HCT116 (cell line): ENCODE measurements around the gene KANK4. TPM values are rescaled to one million over a fixed set of nuclear protein-coding genes. Genes with fewer than 3 reads are reported as not detected.

Source experiments
- ATAC-seq: fragments of 200-7000 bp; cut with Tn5 transposase; 2 replicates; pipeline ENCODE4 v1.9.1; 2020; ENCODE audit warnings: mild to moderate bottlenecking, moderate library complexity
- BruUV-seq: library from RNA; stranded (reverse); fragments of 400-500 nt; replicated peaks from 2 replicates; lab custom pipeline; 2021; lab: Mats Ljungman, UMichigan
- CTCF ChIA-PET: fragments of 300-600 bp; sonication (Branson Sonifier 250); formaldehyde crosslinking; loops from one replicate; lab custom pipeline; 2021; ENCODE audit warnings: antibody characterized with exemption; lab: Charles Lee
- POLR2A ChIA-PET: fragments of 300-600, 350-600 bp; sonication (Branson Sonifier 250); formaldehyde crosslinking; loops from one replicate; lab custom pipeline; 2021; ENCODE audit warnings: antibody characterized with exemption; lab: Charles Lee
- RAD21 ChIA-PET, 2 experiments: fragments of 300-600 bp; sonication (Branson Sonifier 250); formaldehyde crosslinking; loops; one replicate each; lab custom pipeline; 2023; ENCODE audit warnings: low total read pairs in 2 of 2; ENCODE audit not compliant: uncharacterized antibody in 2 of 2, unreplicated experiment in 2 of 2, low non-redundant PET in 1 of 2; lab: Charles Lee
- DNase-seq: peaks from one replicate; pipeline ENCODE4 v3.0.0-alpha.2; 2010; ENCODE audit warnings: low read depth, low spot score
- H2AFZ ChIP-seq: fragments of 200-600 bp; shearing (Covaris generic), sonication (generic); 2 replicates; pipeline ENCODE4 v1.6.1; 2017; ENCODE audit warnings: low read depth, mixed run types, mixed read lengths, antibody characterized with exemption, low read length; ENCODE audit not compliant: poor library complexity, severe bottlenecking
- H3K27ac ChIP-seq: 2 replicates; pipeline ENCODE4 v1.5.1; 2012; ENCODE audit warnings: low read depth, low read length
- H3K27me3 ChIP-seq: fragments of 200-600 bp; sonication (generic); 2 replicates; pipeline ENCODE4 v1.6.1; 2016; ENCODE audit warnings: mixed run types, low read length, mixed read lengths; ENCODE audit not compliant: insufficient read depth
- H3K36me3 ChIP-seq, 2 experiments: fragments of 200-500 bp in 1 of 2; fragments of 200-600 bp in 1 of 2; sonication (Bioruptor generic) in 1 of 2; sonication (generic) in 1 of 2; 2 replicates each; pipeline versions ENCODE4 v1.5.1 to v1.6.1; 2014 to 2016; ENCODE audit warnings: low read length in 2 of 2, inconsistent platforms in 1 of 2, mixed read lengths in 1 of 2, mixed run types in 1 of 2; ENCODE audit not compliant: insufficient read depth in 2 of 2, control insufficient read depth in 1 of 2
- H3K4me1 ChIP-seq, 2 experiments: fragments of 200-600 bp in 1 of 2; sonication (generic) in 1 of 2; 2 replicates each; pipeline versions ENCODE4 v1.5.1 to v1.6.1; 2012 to 2017; ENCODE audit warnings: low read length in 2 of 2, inconsistent platforms in 1 of 2, mild to moderate bottlenecking in 1 of 2, mixed read lengths in 1 of 2, mixed run types in 1 of 2, moderate library complexity in 1 of 2; ENCODE audit not compliant: insufficient read depth in 2 of 2, control insufficient read depth in 1 of 2
- H3K4me2 ChIP-seq: fragments of 200-600 bp; sonication (generic); 2 replicates; pipeline ENCODE4 v1.6.1; 2017; ENCODE audit warnings: mixed run types, low read length, mixed read lengths
- H3K4me3 ChIP-seq, 2 experiments: fragments of 200-600 bp in 1 of 2; sonication (generic) in 1 of 2; replicated peaks in 1 of 2; 2 replicates each; pipeline ENCODE4 v1.5.1; 2011 to 2016; ENCODE audit warnings: low read length in 2 of 2, control low read depth in 1 of 2, low read depth in 1 of 2, mild to moderate bottlenecking in 1 of 2, mixed read lengths in 1 of 2, mixed run types in 1 of 2
- H3K79me2 ChIP-seq: fragments of 200-600 bp; sonication (generic); 2 replicates; pipeline ENCODE4 v1.6.1; 2017; ENCODE audit warnings: mild to moderate bottlenecking, mixed run types, low read length, moderate library complexity, mixed read lengths; ENCODE audit not compliant: insufficient read depth
- H3K9ac ChIP-seq: fragments of 200-600 bp; sonication (generic); 2 replicates; pipeline ENCODE4 v1.6.1; 2016; ENCODE audit warnings: low read length, mixed read lengths
- H3K9me2 ChIP-seq: fragments of 200-600 bp; sonication (generic), shearing (Covaris generic); 2 replicates; pipeline ENCODE4 v1.6.1; 2017; ENCODE audit warnings: mixed run types, mild to moderate bottlenecking, moderate library complexity; ENCODE audit not compliant: insufficient read depth
- H3K9me3 ChIP-seq, 2 experiments: fragments of 200-500 bp in 1 of 2; fragments of 200-600 bp in 1 of 2; sonication (Bioruptor generic) in 1 of 2; sonication (generic) in 1 of 2; 2 replicates each; pipeline ENCODE4 v1.6.1; 2014 to 2017; ENCODE audit warnings: low read length in 2 of 2, mixed read lengths in 2 of 2, inconsistent platforms in 1 of 2, low read depth in 1 of 2, mild to moderate bottlenecking in 1 of 2, mixed run types in 1 of 2, moderate library complexity in 1 of 2; ENCODE audit not compliant: control insufficient read depth in 1 of 2, insufficient read depth in 1 of 2
- H4K20me1 ChIP-seq: fragments of 200-600 bp; sonication (generic), shearing (Covaris generic); 2 replicates; pipeline ENCODE4 v1.6.1; 2017; ENCODE audit warnings: mixed run types, mild to moderate bottlenecking, moderate library complexity; ENCODE audit not compliant: insufficient read depth
- CBX3 ChIP-seq: IDR thresholded peaks from 2 replicates; pipeline ENCODE4 v1.6.1; 2012; ENCODE audit warnings: low read depth
- EGR1 ChIP-seq: IDR thresholded peaks from 2 replicates; pipeline ENCODE4 v1.6.1; 2012; ENCODE audit warnings: low read depth
- EZH2phosphoT487 ChIP-seq: fragments of 200-600 bp; IDR thresholded peaks from 2 replicates; pipeline ENCODE4 v1.6.1; 2018; ENCODE audit warnings: antibody characterized with exemption, borderline replicate concordance
- FOSL1 ChIP-seq: IDR thresholded peaks from 2 replicates; pipeline ENCODE4 v1.6.1; 2012; ENCODE audit warnings: low read depth
- SP1 ChIP-seq: IDR thresholded peaks from 2 replicates; pipeline ENCODE4 v1.6.1; 2012; ENCODE audit warnings: low read depth
- SRF ChIP-seq: IDR thresholded peaks from 2 replicates; pipeline ENCODE4 v1.6.1; 2012; ENCODE audit warnings: low read depth
- TCF7L2 ChIP-seq: IDR thresholded peaks from 2 replicates; pipeline ENCODE4 v1.7.0; 2011; ENCODE audit warnings: borderline replicate concordance, inconsistent platforms; ENCODE audit not compliant: insufficient read depth, insufficient read length; ENCODE audit errors: extremely low read depth
- ZFX ChIP-seq: fragments of 450-650 bp; IDR thresholded peaks from 2 replicates; pipeline ENCODE4 v1.6.1; 2017
- ZNF274 ChIP-seq: fragments of 200-500 bp; sonication (Bioruptor generic); IDR thresholded peaks from 2 replicates; pipeline ENCODE4 v1.6.1; 2014; ENCODE audit warnings: mild to moderate bottlenecking, low read depth, low read length, inconsistent platforms
- intact Hi-C: fragments of 100-400 bp; cut with micrococcal nuclease; formaldehyde crosslinking; loops from 2 replicates; pipeline ENCODE4 v1.10.0; 2022
- total RNA-seq: library from RNA; stranded (reverse); gene quantifications from one replicate; pipeline ENCODE4 v1.2.1, GENCODE V29; 2021; ENCODE audit not compliant: unreplicated experiment
- TF ChIP-seq, protein P1 (sequence below): IDR thresholded peaks from 2 replicates; pipeline ENCODE4 v1.6.1; 2012
- TF ChIP-seq, protein P2 (sequence below): IDR thresholded peaks from 2 replicates; pipeline ENCODE4 v1.6.1; 2012
- TF ChIP-seq, protein P3 (sequence below): IDR thresholded peaks from 2 replicates; pipeline ENCODE4 v1.6.1; 2012; ENCODE audit warnings: low read depth
- TF ChIP-seq, protein P4 (sequence below): IDR thresholded peaks from 2 replicates; pipeline ENCODE4 v1.6.1; 2011; ENCODE audit warnings: mild to moderate bottlenecking, low read length, moderate library complexity; ENCODE audit not compliant: insufficient replicate concordance; ENCODE audit errors: extremely low read depth

KANK4 gene
- total RNA-seq, 1 experiment from 2014 or later: not detected

DNA sequence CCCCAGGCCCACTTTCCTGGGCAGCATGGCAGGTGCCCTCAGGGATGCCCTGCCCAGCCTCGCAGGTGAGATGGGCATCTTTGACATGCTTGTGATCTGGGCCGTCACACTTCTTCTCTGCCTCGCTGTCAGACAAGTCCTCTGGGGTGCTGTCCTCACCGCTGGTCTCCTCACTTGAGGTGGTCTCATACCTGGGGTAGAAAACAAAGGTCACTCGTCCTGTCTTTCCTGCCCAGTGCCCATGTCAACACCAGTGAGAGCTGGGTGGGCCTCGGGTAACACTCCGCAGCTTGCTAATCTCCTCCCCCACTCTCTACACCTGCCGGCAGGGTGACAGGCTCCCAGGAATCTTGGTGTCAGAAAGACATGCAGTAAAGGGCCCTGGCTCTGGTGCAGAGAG, 50.9 kb downstream of the KANK4 start:
- no TSS peak for BruUV-seq
- H3K9me3 ChIP-seq: no peaks in the 10 kb centered on the region
- TF ChIP-seq, protein P1, sequence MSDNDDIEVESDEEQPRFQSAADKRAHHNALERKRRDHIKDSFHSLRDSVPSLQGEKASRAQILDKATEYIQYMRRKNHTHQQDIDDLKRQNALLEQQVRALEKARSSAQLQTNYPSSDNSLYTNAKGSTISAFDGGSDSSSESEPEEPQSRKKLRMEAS: no peak
- TF ChIP-seq EZH2phosphoT487 (no peak), SRF (no peak), CBX3 (no peak), EGR1 (no peak), FOSL1 (no peak), TCF7L2 (no peak), ZFX (no peak)
- TF ChIP-seq, protein P2, sequence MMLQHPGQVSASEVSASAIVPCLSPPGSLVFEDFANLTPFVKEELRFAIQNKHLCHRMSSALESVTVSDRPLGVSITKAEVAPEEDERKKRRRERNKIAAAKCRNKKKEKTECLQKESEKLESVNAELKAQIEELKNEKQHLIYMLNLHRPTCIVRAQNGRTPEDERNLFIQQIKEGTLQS: no peak
- ATAC-seq: no peak
- no peaks in the 10 kb centered on the region for H3K79me2 ChIP-seq
- ChIA-PET POLR2A (interaction anchor here (0.7 kb wide), 1 partner anchor 152 kb away, joined by 4 read pairs; no protein-coding TSS in a partner anchor), RAD21 (no interaction called here), CTCF (no interaction called here)
- H4K20me1 ChIP-seq: no peaks in the 10 kb centered on the region
- no peak overlapping the region for H3K9ac ChIP-seq
- H3K36me3 ChIP-seq: no peaks in the 10 kb centered on the region
- H3K4me3 ChIP-seq: no peak overlapping the region
- H3K27ac ChIP-seq: no peak overlapping the region
- DNase-seq: no peak
- no peaks in the 10 kb centered on the region for H3K9me2 ChIP-seq
- no peaks in the 10 kb centered on the region for H3K4me1 ChIP-seq
- no peak overlapping the region for H2AFZ ChIP-seq
- intact Hi-C loops: no loop called here
- H3K27me3 ChIP-seq: no peaks in the 10 kb centered on the region
- no peak overlapping the region for H3K4me2 ChIP-seq

DNA sequence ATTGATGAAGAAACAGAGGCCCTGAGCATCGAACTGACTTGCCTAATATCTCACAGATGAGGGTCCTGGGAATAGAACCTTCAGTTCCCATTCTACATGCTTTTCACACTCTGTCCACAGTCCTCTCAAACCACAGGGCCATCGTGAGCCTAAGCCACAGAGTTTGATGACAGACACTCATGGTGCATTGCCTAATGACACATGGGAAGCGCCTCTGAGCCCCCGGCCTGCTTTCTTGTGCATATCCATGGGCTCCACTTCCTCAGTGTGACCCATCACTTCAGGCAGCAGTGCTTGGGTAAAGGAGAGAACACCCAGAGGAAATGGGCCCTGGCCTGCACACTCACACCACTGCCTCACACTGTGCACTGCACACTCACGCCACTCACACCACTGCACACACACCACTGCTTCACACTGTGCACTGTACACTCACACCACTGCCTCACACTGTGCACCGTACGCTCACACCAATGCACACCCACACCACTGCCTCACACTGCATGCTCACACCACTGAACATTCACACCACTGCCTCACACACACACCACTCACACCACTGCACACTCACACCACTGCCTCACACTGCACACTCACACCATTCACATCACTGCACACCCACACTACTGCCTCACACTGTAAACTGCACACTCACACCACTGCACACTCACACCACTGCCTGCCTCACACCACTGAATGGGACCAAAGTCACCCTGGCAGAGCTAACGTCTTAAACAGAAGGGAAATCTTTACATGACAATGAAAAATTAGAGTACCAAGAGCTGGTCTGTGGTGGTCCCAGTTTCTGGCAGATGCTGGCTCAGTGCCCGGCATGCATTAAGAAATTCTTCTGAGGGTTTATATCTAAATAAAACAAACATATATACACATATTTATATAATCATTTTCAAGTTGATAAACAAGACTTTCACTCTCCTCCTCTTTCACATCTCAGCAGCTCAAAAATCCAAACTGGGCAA, 53.0 kb downstream of the KANK4 start:
- Histone ChIP-seq H4K20me1 (no peaks in the 10 kb centered on the region), H3K4me3 (no peak overlapping the region), H3K27ac (no peak overlapping the region), H3K36me3 (no peaks in the 10 kb centered on the region), H3K27me3 (no peaks in the 10 kb centered on the region), H3K79me2 (no peaks in the 10 kb centered on the region), H2AFZ (no peak overlapping the region), H3K9ac (no peak overlapping the region), H3K9me3 (no peaks in the 10 kb centered on the region), H3K9me2 (no peaks in the 10 kb centered on the region; the same call in 1 of the 2 replicates), H3K4me1 (no peaks in the 10 kb centered on the region), H3K4me2 (no peak overlapping the region)
- no peak for ATAC-seq
- POLR2A ChIA-PET: no interaction called here
- DNase-seq: no peak
- CTCF ChIA-PET: no interaction called here
- RAD21 ChIA-PET: no interaction called here
- intact Hi-C loops: no loop called here
- BruUV-seq: no TSS peak
- TF ChIP-seq EZH2phosphoT487 (no peak), SP1 (no peak), ZFX (no peak), ZNF274 (no peak)
- TF ChIP-seq, protein P3, sequence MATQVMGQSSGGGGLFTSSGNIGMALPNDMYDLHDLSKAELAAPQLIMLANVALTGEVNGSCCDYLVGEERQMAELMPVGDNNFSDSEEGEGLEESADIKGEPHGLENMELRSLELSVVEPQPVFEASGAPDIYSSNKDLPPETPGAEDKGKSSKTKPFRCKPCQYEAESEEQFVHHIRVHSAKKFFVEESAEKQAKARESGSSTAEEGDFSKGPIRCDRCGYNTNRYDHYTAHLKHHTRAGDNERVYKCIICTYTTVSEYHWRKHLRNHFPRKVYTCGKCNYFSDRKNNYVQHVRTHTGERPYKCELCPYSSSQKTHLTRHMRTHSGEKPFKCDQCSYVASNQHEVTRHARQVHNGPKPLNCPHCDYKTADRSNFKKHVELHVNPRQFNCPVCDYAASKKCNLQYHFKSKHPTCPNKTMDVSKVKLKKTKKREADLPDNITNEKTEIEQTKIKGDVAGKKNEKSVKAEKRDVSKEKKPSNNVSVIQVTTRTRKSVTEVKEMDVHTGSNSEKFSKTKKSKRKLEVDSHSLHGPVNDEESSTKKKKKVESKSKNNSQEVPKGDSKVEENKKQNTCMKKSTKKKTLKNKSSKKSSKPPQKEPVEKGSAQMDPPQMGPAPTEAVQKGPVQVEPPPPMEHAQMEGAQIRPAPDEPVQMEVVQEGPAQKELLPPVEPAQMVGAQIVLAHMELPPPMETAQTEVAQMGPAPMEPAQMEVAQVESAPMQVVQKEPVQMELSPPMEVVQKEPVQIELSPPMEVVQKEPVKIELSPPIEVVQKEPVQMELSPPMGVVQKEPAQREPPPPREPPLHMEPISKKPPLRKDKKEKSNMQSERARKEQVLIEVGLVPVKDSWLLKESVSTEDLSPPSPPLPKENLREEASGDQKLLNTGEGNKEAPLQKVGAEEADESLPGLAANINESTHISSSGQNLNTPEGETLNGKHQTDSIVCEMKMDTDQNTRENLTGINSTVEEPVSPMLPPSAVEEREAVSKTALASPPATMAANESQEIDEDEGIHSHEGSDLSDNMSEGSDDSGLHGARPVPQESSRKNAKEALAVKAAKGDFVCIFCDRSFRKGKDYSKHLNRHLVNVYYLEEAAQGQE: no peak
- TF ChIP-seq, protein P4, sequence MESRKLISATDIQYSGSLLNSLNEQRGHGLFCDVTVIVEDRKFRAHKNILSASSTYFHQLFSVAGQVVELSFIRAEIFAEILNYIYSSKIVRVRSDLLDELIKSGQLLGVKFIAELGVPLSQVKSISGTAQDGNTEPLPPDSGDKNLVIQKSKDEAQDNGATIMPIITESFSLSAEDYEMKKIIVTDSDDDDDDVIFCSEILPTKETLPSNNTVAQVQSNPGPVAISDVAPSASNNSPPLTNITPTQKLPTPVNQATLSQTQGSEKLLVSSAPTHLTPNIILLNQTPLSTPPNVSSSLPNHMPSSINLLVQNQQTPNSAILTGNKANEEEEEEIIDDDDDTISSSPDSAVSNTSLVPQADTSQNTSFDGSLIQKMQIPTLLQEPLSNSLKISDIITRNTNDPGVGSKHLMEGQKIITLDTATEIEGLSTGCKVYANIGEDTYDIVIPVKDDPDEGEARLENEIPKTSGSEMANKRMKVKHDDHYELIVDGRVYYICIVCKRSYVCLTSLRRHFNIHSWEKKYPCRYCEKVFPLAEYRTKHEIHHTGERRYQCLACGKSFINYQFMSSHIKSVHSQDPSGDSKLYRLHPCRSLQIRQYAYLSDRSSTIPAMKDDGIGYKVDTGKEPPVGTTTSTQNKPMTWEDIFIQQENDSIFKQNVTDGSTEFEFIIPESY: no peak
